Breast epithelium (tissue), 3 donors: ENCODE data around the gene ARHGAP36.

ENCODE experiments used
- CTCF ChIP-seq, 3 donors: fragments of 450-650 bp; IDR thresholded peaks; one replicate each; pipeline ENCODE4 v1.5.1; 2016 to 2017; ENCODE audit warnings: antibody characterized with exemption in 3 of 3, mild to moderate bottlenecking in 3 of 3, moderate library complexity in 3 of 3
- POLR2A ChIP-seq: fragments of 450-650 bp; IDR thresholded peaks from one replicate; pipeline ENCODE4 v1.6.1; 2016; ENCODE audit warnings: antibody characterized with exemption, mild to moderate bottlenecking, moderate library complexity
- POLR2AphosphoS5 ChIP-seq, 3 donors: sonication (generic); formaldehyde crosslinking; IDR thresholded peaks; one replicate each; pipeline ENCODE4 v1.6.1; 2017; ENCODE audit warnings: antibody characterized with exemption in 3 of 3

GRCh38 chrX:131139072-131139471, 80.9 kb downstream of the ARHGAP36 start:
- TF ChIP-seq CTCF (IDR thresholded peaks at IDR 0.05): no peak
- no peak for TF ChIP-seq POLR2A
- no peak for TF ChIP-seq POLR2AphosphoS5 (IDR thresholded peaks at IDR 0.05)
